ENCODE data around the gene CDC42EP4.

DNA sequence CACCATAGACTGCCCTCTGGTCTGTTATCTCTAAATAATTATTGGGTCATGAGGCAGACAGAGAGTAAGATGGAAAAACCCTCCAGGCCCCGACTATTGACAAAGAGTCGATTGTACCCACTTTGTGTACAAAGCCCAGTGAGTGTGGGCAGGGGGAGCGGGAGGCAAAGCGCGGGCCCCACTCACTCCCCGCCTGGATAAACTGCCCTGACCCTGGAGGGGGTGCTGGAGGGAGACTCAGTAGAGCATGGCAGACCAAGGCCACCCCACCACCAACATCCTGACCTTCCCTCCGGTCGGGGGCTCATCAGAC, 38.9 kb downstream of the CDC42EP4 start:
- TF ChIP-seq POLR2A (IDR thresholded peaks at IDR 0.05) (no peak), POLR2AphosphoS5 (IDR thresholded peaks at IDR 0.05) (no peak)
- TF ChIP-seq, protein P1, sequence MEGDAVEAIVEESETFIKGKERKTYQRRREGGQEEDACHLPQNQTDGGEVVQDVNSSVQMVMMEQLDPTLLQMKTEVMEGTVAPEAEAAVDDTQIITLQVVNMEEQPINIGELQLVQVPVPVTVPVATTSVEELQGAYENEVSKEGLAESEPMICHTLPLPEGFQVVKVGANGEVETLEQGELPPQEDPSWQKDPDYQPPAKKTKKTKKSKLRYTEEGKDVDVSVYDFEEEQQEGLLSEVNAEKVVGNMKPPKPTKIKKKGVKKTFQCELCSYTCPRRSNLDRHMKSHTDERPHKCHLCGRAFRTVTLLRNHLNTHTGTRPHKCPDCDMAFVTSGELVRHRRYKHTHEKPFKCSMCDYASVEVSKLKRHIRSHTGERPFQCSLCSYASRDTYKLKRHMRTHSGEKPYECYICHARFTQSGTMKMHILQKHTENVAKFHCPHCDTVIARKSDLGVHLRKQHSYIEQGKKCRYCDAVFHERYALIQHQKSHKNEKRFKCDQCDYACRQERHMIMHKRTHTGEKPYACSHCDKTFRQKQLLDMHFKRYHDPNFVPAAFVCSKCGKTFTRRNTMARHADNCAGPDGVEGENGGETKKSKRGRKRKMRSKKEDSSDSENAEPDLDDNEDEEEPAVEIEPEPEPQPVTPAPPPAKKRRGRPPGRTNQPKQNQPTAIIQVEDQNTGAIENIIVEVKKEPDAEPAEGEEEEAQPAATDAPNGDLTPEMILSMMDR (IDR thresholded peaks at IDR 0.05 in 8 of 11, conservative IDR thresholded peaks at IDR 0.05 in 3 of 11), result no peak
